Natural killer cell (primary cell): ENCODE data around the gene TCERG1L. TPM values are rescaled to one million over a fixed set of nuclear protein-coding genes. Genes with fewer than 3 reads are reported as not detected.

Experiments used
- ATAC-seq, 3 donors: fragments of 150-1000 bp in 2 of 3; fragments of 200-7000 bp in 1 of 3; cut with Tn5 transposase; 1 replicate in 1 of 3; 2 replicates in 2 of 3; pipeline ENCODE4 v1.10.0; 2021; ENCODE audit warnings: mild to moderate bottlenecking in 2 of 3, moderate library complexity in 2 of 3
- DNase-seq, 2 donors: peaks; one replicate each; pipeline versions ENCODE4 v3.0.0 to v3.0.0-alpha.2; 2013 to 2021; ENCODE audit warnings: mixed read lengths in 1 of 2
- H3K27ac ChIP-seq: one replicate; pipeline ENCODE4 v1.5.1; 2013; ENCODE audit warnings: mild to moderate bottlenecking, low read length
- H3K27me3 ChIP-seq: one replicate; pipeline ENCODE4 v1.6.1; 2013; ENCODE audit warnings: low read length; ENCODE audit not compliant: control insufficient read depth, insufficient read depth
- H3K36me3 ChIP-seq: one replicate; pipeline ENCODE4 v1.6.1; 2013; ENCODE audit warnings: low read length; ENCODE audit not compliant: control insufficient read depth, insufficient read depth
- H3K4me1 ChIP-seq: one replicate; pipeline ENCODE4 v1.6.1; 2013; ENCODE audit warnings: low read length; ENCODE audit not compliant: control insufficient read depth, insufficient read depth
- H3K4me3 ChIP-seq: one replicate; pipeline ENCODE4 v1.5.1; 2013; ENCODE audit warnings: low read length
- H3K9me3 ChIP-seq: one replicate; pipeline ENCODE4 v1.6.1; 2013; ENCODE audit warnings: low read length; ENCODE audit not compliant: control insufficient read depth, insufficient read depth
- H3K27ac Mint-ChIP-seq, 2 donors: one replicate each; pipeline ENCODE4 v1.8.0; 2022; ENCODE audit warnings: mild to moderate bottlenecking in 2 of 2, mixed read lengths in 2 of 2, moderate library complexity in 1 of 2
- H3K27me3 Mint-ChIP-seq, 2 donors: one replicate each; pipeline ENCODE4 v1.8.0; 2022; ENCODE audit warnings: low read depth in 2 of 2, mixed read lengths in 2 of 2
- H3K36me3 Mint-ChIP-seq: one replicate; pipeline ENCODE4 v1.8.0; 2022; ENCODE audit warnings: mixed read lengths
- H3K4me1 Mint-ChIP-seq, 2 donors: one replicate each; pipeline ENCODE4 v1.8.0; 2022; ENCODE audit warnings: mixed read lengths in 2 of 2
- H3K4me3 Mint-ChIP-seq: one replicate; pipeline ENCODE4 v1.8.0; 2022; ENCODE audit warnings: mild to moderate bottlenecking, moderate library complexity, mixed read lengths
- H3K9me3 Mint-ChIP-seq, 2 donors: one replicate each; pipeline ENCODE4 v1.8.0; 2022; ENCODE audit warnings: mixed read lengths in 2 of 2
- WGBS: methylation state at CpG from one replicate; pipeline ENCODE4 v1.1.7; 2013; ENCODE audit warnings: missing lambda C conversion rate; ENCODE audit not compliant: insufficient coverage; 5-methylcytosine and 5-hydroxymethylcytosine counted together
- intact Hi-C: fragments of 100-400 bp; cut with micrococcal nuclease; formaldehyde crosslinking; loops from one replicate; pipeline ENCODE4 v1.14.2; 2022
- total RNA-seq, 4 donors: library from RNA; stranded (reverse); fragments of 120-200 nt in 1 of 4; gene quantifications; one replicate each; pipeline versions ENCODE4 v1.2.3 to v1.2.4, GENCODE V29; 2013 to 2022
- TF ChIP-seq, protein P1 (sequence below): fragments of 200-600 bp; IDR thresholded peaks from one replicate; pipeline ENCODE4 v1.8.0; 2022; ENCODE audit warnings: antibody characterized with exemption

Gene TCERG1L
- total RNA-seq, 3 donors from 2014 or later (not counting 1 experiment from before 2014, with no cell fraction given), result 0.48 TPM; not detected in 2

GRCh38 chr10:131173484-131174210, 137.9 kb downstream of the TCERG1L start:
- ATAC-seq (no peak), DNase-seq (no peak)
- Mint-ChIP-seq H3K36me3 (no peaks in the 10 kb centered on the region), H3K4me3 (no peak overlapping the region), H3K27me3 (no peaks in the 10 kb centered on the region), H3K27ac (no peak overlapping the region), H3K4me1 (no peaks in the 10 kb centered on the region), H3K9me3 (peaks cover 2 to 3% of the 10 kb centered on the region in 2 donors)
- no peaks in the 10 kb centered on the region for H3K9me3 ChIP-seq
- TF ChIP-seq, protein P1, sequence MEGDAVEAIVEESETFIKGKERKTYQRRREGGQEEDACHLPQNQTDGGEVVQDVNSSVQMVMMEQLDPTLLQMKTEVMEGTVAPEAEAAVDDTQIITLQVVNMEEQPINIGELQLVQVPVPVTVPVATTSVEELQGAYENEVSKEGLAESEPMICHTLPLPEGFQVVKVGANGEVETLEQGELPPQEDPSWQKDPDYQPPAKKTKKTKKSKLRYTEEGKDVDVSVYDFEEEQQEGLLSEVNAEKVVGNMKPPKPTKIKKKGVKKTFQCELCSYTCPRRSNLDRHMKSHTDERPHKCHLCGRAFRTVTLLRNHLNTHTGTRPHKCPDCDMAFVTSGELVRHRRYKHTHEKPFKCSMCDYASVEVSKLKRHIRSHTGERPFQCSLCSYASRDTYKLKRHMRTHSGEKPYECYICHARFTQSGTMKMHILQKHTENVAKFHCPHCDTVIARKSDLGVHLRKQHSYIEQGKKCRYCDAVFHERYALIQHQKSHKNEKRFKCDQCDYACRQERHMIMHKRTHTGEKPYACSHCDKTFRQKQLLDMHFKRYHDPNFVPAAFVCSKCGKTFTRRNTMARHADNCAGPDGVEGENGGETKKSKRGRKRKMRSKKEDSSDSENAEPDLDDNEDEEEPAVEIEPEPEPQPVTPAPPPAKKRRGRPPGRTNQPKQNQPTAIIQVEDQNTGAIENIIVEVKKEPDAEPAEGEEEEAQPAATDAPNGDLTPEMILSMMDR, result no peak
- intact Hi-C loops, result no loop called here
- H3K27ac ChIP-seq, result no peak overlapping the region
- H3K4me1 ChIP-seq, result no peaks in the 10 kb centered on the region
- H3K27me3 ChIP-seq, result no peaks in the 10 kb centered on the region
- H3K36me3 ChIP-seq, result no peaks in the 10 kb centered on the region
- no peak overlapping the region for H3K4me3 ChIP-seq
- WGBS, result 84% methylated on average over 12 of the region's 12 CpGs

DNA sequence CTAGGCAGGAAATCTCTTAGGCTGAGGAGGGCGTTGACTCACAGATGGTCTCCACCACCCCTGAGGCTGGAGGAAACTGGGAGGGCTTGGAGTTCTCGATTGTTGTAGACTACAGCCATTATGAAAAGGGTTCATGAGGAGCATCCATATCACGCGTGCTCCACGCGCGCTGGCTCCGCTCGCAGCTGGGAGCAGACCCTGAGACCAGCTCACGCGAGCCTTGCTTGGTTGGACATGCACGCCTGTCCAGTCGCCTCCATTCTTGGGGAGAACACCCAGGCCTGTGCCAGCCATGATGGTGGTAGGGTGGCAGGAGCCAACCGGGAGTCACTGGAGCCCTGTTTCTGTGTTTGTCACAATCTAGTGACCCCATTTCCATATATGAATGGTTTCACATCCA, 139.1 kb downstream of the TCERG1L start:
- no peak for ATAC-seq
- peaks cover 2 to 3% of the 10 kb centered on the region in 2 donors for H3K9me3 Mint-ChIP-seq
- TF ChIP-seq, protein P1, result no peak
- Histone ChIP-seq H3K4me3 (no peak overlapping the region), H3K27me3 (no peaks in the 10 kb centered on the region), H3K36me3 (no peaks in the 10 kb centered on the region), H3K27ac (no peak overlapping the region), H3K9me3 (no peaks in the 10 kb centered on the region), H3K4me1 (no peaks in the 10 kb centered on the region)
- H3K27me3 Mint-ChIP-seq, result no peaks in the 10 kb centered on the region
- no peaks in the 10 kb centered on the region for H3K36me3 Mint-ChIP-seq
- H3K4me3 Mint-ChIP-seq, result no peak overlapping the region
- no peak for DNase-seq
- intact Hi-C loops, result no loop called here
- H3K4me1 Mint-ChIP-seq, result no peaks in the 10 kb centered on the region
- no peak overlapping the region for H3K27ac Mint-ChIP-seq
- 84% methylated on average over 13 of the region's 14 CpGs for WGBS

DNA sequence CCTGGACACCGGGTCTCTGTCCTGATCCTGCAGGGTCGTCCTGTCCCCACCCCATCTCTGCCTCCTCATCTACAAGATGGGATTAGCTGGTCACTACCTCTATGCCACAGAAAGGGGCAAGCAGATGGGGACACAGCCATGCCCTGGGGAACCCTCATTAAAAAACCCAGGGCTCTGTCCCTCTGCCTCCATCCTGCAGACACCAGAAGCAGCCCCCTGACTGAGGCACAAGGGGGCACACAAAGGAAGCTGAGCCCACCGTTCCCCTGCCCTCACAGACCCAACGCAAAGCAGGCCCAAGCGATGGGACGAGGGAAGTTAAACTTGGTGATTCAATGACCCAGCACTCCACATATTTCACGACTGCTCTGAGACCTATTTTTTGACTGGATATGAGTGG, 142.4 kb downstream of the TCERG1L start:
- WGBS, result 85% methylated on average over 7 of the region's 7 CpGs
- no peak for DNase-seq

More for the DNA sequence above, 142.4 kb downstream of the TCERG1L start:
- H3K36me3 ChIP-seq, result no peaks in the 10 kb centered on the region
- intact Hi-C loops, result no loop called here
- H3K36me3 Mint-ChIP-seq, result no peaks in the 10 kb centered on the region
- H3K27ac Mint-ChIP-seq, result no peak overlapping the region
- no peak overlapping the region for H3K27ac ChIP-seq
- H3K27me3 Mint-ChIP-seq, result no peaks in the 10 kb centered on the region
- TF ChIP-seq, protein P1, result no peak
- no peaks in the 10 kb centered on the region for H3K4me1 Mint-ChIP-seq
- no peaks in the 10 kb centered on the region for H3K4me1 ChIP-seq
- no peak overlapping the region for H3K4me3 ChIP-seq
- H3K27me3 ChIP-seq, result no peaks in the 10 kb centered on the region
- H3K9me3 Mint-ChIP-seq, result no peaks in the 10 kb centered on the region
- no peaks in the 10 kb centered on the region for H3K9me3 ChIP-seq
- no peak for ATAC-seq
- no peak overlapping the region for H3K4me3 Mint-ChIP-seq
